Sigmoid colon (tissue), 7 donors: ENCODE measurements around the gene FAM83G. TPM values are rescaled to one million over a fixed set of nuclear protein-coding genes. Genes with fewer than 3 reads are reported as not detected.

Experiments used
- DNase-seq: peaks from one replicate; pipeline ENCODE4 v3.0.0-alpha.2; 2019
- H3K27ac ChIP-seq, 4 donors: fragments of 200-600 bp; sonication (generic); one replicate each; pipeline ENCODE4 v1.5.1; 2016 to 2019; ENCODE audit warnings: mild to moderate bottlenecking in 1 of 4
- H3K27me3 ChIP-seq, 3 donors: fragments of 200-600 bp; sonication (generic); one replicate each; pipeline ENCODE4 v1.5.1; 2019; ENCODE audit warnings: mild to moderate bottlenecking in 1 of 3
- H3K36me3 ChIP-seq, 4 donors: fragments of 200-600 bp; sonication (generic); one replicate each; pipeline ENCODE4 v1.5.1; 2016 to 2019
- H3K4me1 ChIP-seq, 4 donors: fragments of 200-600 bp; sonication (generic); one replicate each; pipeline ENCODE4 v1.5.1; 2017 to 2019
- H3K4me3 ChIP-seq, 4 donors: fragments of 200-600 bp; sonication (generic); one replicate each; pipeline ENCODE4 v1.5.1; 2017 to 2019; ENCODE audit warnings: mild to moderate bottlenecking in 2 of 4, moderate library complexity in 1 of 4
- H3K9me3 ChIP-seq, 4 donors: fragments of 200-600 bp in 3 of 4; sonication (generic) in 3 of 4; one replicate each; pipeline versions ENCODE4 v1.5.1 to v1.6.1; 2013 to 2019
- CTCF ChIP-seq, 4 experiments: fragments of 450-650 bp in 3 of 4; fragments of 200-600 bp in 1 of 4; IDR thresholded peaks; one replicate each; pipeline ENCODE4 v1.5.1; 2016 to 2019; ENCODE audit warnings: antibody characterized with exemption in 4 of 4, mild to moderate bottlenecking in 3 of 4, moderate library complexity in 2 of 4
- EP300 ChIP-seq, 4 donors: sonication (generic); formaldehyde crosslinking; IDR thresholded peaks; one replicate each; pipeline ENCODE4 v1.6.1; 2017; ENCODE audit warnings: antibody characterized with exemption in 4 of 4
- POLR2A ChIP-seq, 2 donors: fragments of 450-650 bp; IDR thresholded peaks; one replicate each; pipeline ENCODE4 v1.6.1; 2016; ENCODE audit warnings: antibody characterized with exemption in 2 of 2, mild to moderate bottlenecking in 2 of 2, moderate library complexity in 2 of 2
- POLR2AphosphoS5 ChIP-seq, 4 donors: sonication (generic); formaldehyde crosslinking; IDR thresholded peaks; one replicate each; pipeline ENCODE4 v1.6.1; 2017; ENCODE audit warnings: antibody characterized with exemption in 4 of 4
- WGBS, 2 donors: extraction: QIAGEN DNeasy Blood & Tissue Kit; methylation state at CpG; one replicate each; pipeline ENCODE4 v1.1.7; 2013; 5-methylcytosine and 5-hydroxymethylcytosine counted together
- intact Hi-C: fragments of 100-400 bp; cut with DNase I; formaldehyde crosslinking; loops from one replicate; pipeline ENCODE4 v1.15.1; 2023
- polyA plus RNA-seq, 3 donors: library from polyadenylated mRNA; stranded (reverse); fragments of 200-250 nt; gene quantifications; one replicate each; pipeline ENCODE4 v1.2.3, GENCODE V29; 2013
- small RNA-seq, 3 donors: library from RNA; depleted of rRNA; stranded (forward); fragments of <200 nt; gene quantifications; one replicate each; pipeline ENCODE3, GENCODE V24; 2016
- total RNA-seq, 4 donors: library from RNA; depleted of rRNA; stranded (reverse); fragments of >200 nt; gene quantifications; one replicate each; pipeline ENCODE4 v1.1.0, GENCODE V29; 2016
- donor health status: healthy with polysubstance abuse.
- donor health status: Bipolar disorder and iron deficiency.
- donor health status: healthy.

Gene FAM83G
- total and polyA plus RNA-seq, 7 donors, result 2.3 to 23.8 (median 2.9) TPM

- intact Hi-C loops, result no loop called here
- H3K27me3 ChIP-seq, result no peaks in the 10 kb centered on the region
These were observed 84.6 kb downstream of the FAM83G start for GRCh38 chr17:18919963-18920362.

More at GRCh38 chr17:18919963-18920362, 84.6 kb downstream of the FAM83G start:
- H3K36me3 ChIP-seq, result peaks cover 0 to 22% (median 0%) of the 10 kb centered on the region in 4 donors
- 31 to 66% methylated on average over 6 of the region's 6 CpGs for WGBS, 2 donors
- H3K9me3 ChIP-seq, result no peaks in the 10 kb centered on the region
- TF ChIP-seq POLR2A (IDR thresholded peaks at IDR 0.05) (no peak), CTCF (IDR thresholded peaks at IDR 0.05) (no peak), EP300 (IDR thresholded peaks at IDR 0.05) (no peak), POLR2AphosphoS5 (IDR thresholded peaks at IDR 0.05) (no peak)
- peak overlapping the region in 3 of 4 donors; percentile 14 to 71 (median 46) for H3K27ac ChIP-seq
- peaks cover 0 to 39% (median 28%) of the 10 kb centered on the region in 4 donors for H3K4me1 ChIP-seq
- no peak for DNase-seq
- no peak overlapping the region for H3K4me3 ChIP-seq

Small RNA genes within 50 kb of the gene (small RNA-seq; reads per million reads assigned to genes)
- 0 reads per million in 3 donors for gene AC090286.3
- 0 reads per million in 3 donors for gene RF00324

Other genes with a start within 250 kb of the FAM83G start
- gene TVP23B, start 223.6 kb downstream of the FAM83G start, total RNA-seq, result 10 to 100 TPM; 18.9 to 27.5 (median 24.5) TPM
- gene TVP23B, start 223.6 kb downstream of the FAM83G start, polyA plus RNA-seq, result 10 to 100 TPM; 22.8 to 26.1 (median 25.8) TPM
- gene PRPSAP2, start 146.6 kb downstream of the FAM83G start, total RNA-seq, result 10 to 100 TPM; 23.6 to 45.7 (median 33.2) TPM
- gene PRPSAP2, start 146.6 kb downstream of the FAM83G start, polyA plus RNA-seq, result 10 to 100 TPM; 25.7 to 30.0 (median 28.2) TPM
- not detected for gene SLC5A10, start 52.6 kb downstream of the FAM83G start, total RNA-seq
- under 1 TPM in 1 of 3 donors, not detected in 2; 0.19 TPM for gene SLC5A10, start 52.6 kb downstream of the FAM83G start, polyA plus RNA-seq
- gene GRAP, start 42.2 kb upstream of the FAM83G start, total RNA-seq, result 1 to 10 TPM; 2.8 to 9.6 (median 3.2) TPM
- 10 to 100 TPM in 1 of 3 donors, 1 to 10 TPM in 2; 1.2 to 18.2 (median 9.6) TPM for gene GRAP, start 42.2 kb upstream of the FAM83G start, polyA plus RNA-seq
- 1 to 10 TPM in 2 of 4 donors, under 1 TPM in 1, not detected in 1; 0.54 to 3.9 (median 2.5) TPM for gene GRAPL, start 122.8 kb upstream of the FAM83G start, total RNA-seq
- gene GRAPL, start 122.8 kb upstream of the FAM83G start, polyA plus RNA-seq, result 10 to 100 TPM in 1 of 3 donors, 1 to 10 TPM in 1, not detected in 1; 2.4 to 14.8 TPM
- 10 to 100 TPM; 31.7 to 55.4 (median 47.6) TPM for gene EPN2, start 232.6 kb upstream of the FAM83G start, total RNA-seq
- 10 to 100 TPM; 12.0 to 22.1 (median 15.3) TPM for gene EPN2, start 232.6 kb upstream of the FAM83G start, polyA plus RNA-seq